ENCODE data around the gene NEU4. TPM values are rescaled to one million over a fixed set of nuclear protein-coding genes. Genes with fewer than 3 reads are reported as not detected.

NEU4 gene
- total and polyA plus RNA-seq, 3 donors from 2014 or later: 0.88 to 2.0 (median 1.6) TPM

DNA sequence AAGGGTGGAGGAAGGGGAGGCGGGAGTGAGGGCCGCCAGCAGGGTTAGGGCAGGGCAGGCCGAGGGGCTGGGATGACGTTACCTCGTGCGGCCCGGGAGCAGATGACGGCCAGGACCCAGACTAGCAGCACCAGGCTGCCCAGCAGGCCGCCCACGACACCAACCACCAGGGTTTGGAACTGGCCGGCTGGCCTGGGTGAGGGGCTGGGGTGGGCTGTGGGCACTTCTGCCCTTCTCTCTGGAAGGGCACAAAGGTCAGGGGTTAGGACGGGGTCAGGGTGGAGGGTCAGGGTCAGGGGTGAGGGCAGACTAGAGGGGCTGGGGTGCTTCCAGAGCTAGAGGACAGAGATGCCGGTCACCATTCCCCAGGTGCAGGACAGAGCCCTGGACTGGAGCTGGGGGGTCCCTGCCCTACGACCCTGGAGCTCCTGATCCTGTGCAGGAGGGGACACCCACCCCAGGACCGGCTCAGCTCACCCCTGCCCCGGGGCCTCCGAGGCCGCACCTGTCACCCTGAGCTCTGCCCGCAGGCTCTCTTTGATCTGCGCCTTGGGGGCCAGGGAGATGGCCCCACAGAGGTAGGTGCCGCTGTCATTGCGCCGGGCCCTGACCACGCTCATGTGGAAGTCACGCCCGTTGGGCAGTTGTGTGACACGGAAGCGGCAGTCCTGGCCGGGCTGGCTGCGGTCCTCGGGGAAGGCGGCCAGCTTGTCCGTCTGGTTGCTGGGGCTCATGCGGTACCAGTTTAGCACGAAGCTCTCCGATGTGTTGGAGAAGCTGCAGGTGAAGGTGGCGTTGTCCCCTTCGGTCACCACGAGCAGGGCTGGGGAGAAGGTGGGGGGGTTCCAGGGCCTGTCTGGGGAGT is 43.4 kb downstream of the NEU4 start:
- intact Hi-C loops (cut with DNase I; ENCODE audit: low total_unique reads): no loop called here
- TF ChIP-seq, protein P1, sequence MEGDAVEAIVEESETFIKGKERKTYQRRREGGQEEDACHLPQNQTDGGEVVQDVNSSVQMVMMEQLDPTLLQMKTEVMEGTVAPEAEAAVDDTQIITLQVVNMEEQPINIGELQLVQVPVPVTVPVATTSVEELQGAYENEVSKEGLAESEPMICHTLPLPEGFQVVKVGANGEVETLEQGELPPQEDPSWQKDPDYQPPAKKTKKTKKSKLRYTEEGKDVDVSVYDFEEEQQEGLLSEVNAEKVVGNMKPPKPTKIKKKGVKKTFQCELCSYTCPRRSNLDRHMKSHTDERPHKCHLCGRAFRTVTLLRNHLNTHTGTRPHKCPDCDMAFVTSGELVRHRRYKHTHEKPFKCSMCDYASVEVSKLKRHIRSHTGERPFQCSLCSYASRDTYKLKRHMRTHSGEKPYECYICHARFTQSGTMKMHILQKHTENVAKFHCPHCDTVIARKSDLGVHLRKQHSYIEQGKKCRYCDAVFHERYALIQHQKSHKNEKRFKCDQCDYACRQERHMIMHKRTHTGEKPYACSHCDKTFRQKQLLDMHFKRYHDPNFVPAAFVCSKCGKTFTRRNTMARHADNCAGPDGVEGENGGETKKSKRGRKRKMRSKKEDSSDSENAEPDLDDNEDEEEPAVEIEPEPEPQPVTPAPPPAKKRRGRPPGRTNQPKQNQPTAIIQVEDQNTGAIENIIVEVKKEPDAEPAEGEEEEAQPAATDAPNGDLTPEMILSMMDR (IDR thresholded peaks at IDR 0.05): no peak
- no peak for TF ChIP-seq POLR2A (IDR thresholded peaks at IDR 0.05)

DNA sequence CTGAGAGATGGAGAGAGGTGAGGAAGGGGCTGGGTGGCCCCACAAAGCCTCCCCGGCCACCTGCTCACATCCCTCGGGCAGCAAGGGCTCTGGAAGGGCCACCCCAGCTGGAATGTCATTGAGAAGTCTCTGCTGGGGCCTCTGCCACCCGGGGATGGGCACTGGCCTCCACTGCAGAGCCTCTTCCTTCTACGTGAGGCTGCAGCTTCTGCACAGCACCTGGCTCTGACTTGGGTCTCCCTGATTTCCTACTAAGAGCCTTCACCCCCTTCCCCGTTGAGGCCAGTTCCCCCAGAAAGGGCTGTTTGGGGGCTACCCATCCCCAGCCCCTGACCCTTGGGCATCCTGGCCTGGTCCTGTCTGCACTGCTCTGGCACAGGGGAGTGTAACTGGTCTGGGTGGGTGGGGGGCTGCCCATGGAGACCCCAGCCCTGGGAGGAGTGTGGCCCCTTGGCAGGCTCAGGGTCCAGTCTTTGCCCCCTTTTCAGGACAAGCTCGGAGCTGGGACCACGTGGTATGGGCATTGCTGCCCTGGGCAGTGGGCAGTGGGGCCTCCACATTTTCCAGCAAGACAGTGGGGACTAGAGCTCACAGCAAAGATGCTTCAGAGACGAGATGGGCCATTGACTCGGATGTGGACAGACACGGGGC is 44.1 kb downstream of the NEU4 start:
- Histone ChIP-seq H3K4me3 (no peak overlapping the region), H3K27me3 (no peaks in the 10 kb centered on the region), H3K4me1 (no peaks in the 10 kb centered on the region), H3K9me3 (no peaks in the 10 kb centered on the region), H3K27ac (no peak overlapping the region), H3K36me3 (ENCODE audit: low read depth, missing control alignments) (no peaks in the 10 kb centered on the region)
- no peak for DNase-seq
- TF ChIP-seq, protein P1 (IDR thresholded peaks at IDR 0.05): no peak
- no peak for TF ChIP-seq POLR2A (IDR thresholded peaks at IDR 0.05)
- intact Hi-C loops (cut with DNase I; ENCODE audit: low total_unique reads): no loop called here
- WGBS, 2 donors: 86 to 90% methylated on average over 2 to 10 of the region's 10 CpGs

More for the DNA sequence above, 43.4 kb downstream of the NEU4 start:
- 90 to 92% methylated on average over 28 to 39 of the region's 39 CpGs for WGBS, 2 donors
- H3K36me3 ChIP-seq (ENCODE audit: low read depth, missing control alignments): no peaks in the 10 kb centered on the region
- no peak overlapping the region for H3K4me3 ChIP-seq
- no peak overlapping the region for H3K27ac ChIP-seq
- DNase-seq: peak; percentile 10
- H3K9me3 ChIP-seq: no peaks in the 10 kb centered on the region
- H3K4me1 ChIP-seq: no peaks in the 10 kb centered on the region
- no peaks in the 10 kb centered on the region for H3K27me3 ChIP-seq

DNA sequence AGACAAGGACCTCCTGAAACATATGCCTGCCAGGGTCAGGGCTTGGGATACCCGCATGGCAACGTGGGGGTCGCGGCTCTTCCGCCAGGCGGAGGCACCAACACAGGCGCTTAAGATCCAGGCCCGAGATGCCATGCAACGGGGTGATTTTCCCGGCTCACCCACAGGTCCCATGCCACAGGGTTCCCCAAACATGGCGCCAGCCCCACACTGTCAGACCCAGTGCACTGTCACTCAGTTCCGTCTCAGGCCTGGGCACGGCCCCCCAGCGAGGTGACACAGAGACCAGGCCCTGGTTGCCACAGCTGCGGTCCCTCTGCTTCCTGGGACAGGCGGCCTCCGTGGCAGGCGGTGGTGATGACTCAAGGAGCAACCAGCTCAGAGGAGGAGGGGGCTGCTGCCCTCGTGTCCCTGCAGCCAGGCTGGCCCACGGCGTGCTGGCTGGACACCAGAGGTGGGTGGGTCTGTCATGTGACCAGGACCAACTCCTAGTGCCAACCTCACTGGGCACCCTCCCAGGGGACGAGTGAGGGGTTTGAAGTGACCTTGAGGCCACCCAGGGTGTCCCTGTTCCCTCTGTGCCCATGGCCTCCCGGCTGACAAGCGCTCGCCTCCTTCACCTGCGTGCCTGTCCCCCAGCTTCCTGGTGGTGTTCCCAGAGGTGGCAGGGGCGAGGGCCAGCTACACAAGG is 44.8 kb downstream of the NEU4 start:
- TF ChIP-seq, protein P1 (IDR thresholded peaks at IDR 0.05): no peak
- no peak for TF ChIP-seq POLR2A (IDR thresholded peaks at IDR 0.05)
- Histone ChIP-seq H3K4me3 (no peak overlapping the region), H3K27me3 (no peaks in the 10 kb centered on the region), H3K4me1 (peaks cover 3% of the 10 kb centered on the region), H3K9me3 (no peaks in the 10 kb centered on the region), H3K27ac (no peak overlapping the region), H3K36me3 (ENCODE audit: low read depth, missing control alignments) (no peaks in the 10 kb centered on the region)
- 92 to 94% methylated on average over 7 to 27 of the region's 27 CpGs for WGBS, 2 donors
- DNase-seq: no peak
- intact Hi-C loops (cut with DNase I; ENCODE audit: low total_unique reads): no loop called here

DNA sequence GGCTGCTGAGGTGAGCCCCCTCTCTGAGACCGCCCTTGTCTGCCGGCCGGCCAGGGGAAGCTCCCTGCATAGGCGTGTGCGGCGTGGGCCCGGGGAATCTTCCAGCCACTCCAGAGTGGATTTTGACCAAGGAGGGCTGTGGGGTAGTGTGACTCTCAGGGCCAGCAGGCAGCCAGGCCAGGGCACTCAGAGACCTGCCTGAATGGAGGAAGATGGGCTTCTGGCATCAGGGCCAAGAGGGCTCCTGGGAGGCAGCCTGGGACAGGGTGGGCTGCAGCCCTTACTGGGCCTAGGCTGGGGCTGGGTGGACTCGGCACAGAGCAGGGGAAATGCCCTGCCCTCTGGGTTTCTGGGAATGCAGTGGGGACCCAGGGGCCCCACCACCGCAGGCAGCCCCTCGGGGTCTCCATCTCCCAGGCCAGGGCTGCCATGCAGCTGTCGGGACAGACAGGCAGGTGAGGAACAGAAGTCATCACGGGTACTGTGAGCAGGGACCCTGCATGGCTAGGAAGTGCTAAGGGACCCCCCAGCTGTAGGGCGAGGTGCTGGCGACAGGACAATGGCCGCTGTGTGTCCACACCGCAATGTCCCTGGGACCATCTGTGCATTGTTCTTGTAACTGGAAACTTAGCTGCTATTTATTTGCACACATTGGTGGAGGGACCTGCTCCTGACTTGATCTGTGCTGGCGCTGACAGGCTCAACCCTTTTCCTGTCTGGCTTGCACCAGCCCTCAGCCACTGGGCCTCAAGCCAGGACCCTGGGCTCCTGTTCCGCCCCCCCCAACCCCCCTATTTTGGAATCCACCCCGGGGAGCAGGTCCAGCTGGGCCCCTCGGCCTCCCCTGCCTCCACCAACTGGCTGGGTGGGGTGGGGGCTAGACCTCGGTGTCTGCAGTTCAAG is 45.6 kb downstream of the NEU4 start:
- H3K4me1 ChIP-seq: peaks cover 11% of the 10 kb centered on the region
- H3K27me3 ChIP-seq: no peaks in the 10 kb centered on the region
- TF ChIP-seq, protein P1 (IDR thresholded peaks at IDR 0.05): no peak
- TF ChIP-seq POLR2A (IDR thresholded peaks at IDR 0.05): no peak
- no peaks in the 10 kb centered on the region for H3K36me3 ChIP-seq (ENCODE audit: low read depth, missing control alignments)
- intact Hi-C loops (cut with DNase I; ENCODE audit: low total_unique reads): no loop called here
- WGBS, 2 donors: 78 to 90% methylated on average over 6 to 21 of the region's 21 CpGs
- H3K9me3 ChIP-seq: no peaks in the 10 kb centered on the region
- H3K27ac ChIP-seq: no peak overlapping the region
- no peak overlapping the region for H3K4me3 ChIP-seq
- no peak for DNase-seq

Data from testis (tissue), 3 donors.